ENCODE measurements around the gene ENTPD8.

ENTPD8 gene

DNA sequence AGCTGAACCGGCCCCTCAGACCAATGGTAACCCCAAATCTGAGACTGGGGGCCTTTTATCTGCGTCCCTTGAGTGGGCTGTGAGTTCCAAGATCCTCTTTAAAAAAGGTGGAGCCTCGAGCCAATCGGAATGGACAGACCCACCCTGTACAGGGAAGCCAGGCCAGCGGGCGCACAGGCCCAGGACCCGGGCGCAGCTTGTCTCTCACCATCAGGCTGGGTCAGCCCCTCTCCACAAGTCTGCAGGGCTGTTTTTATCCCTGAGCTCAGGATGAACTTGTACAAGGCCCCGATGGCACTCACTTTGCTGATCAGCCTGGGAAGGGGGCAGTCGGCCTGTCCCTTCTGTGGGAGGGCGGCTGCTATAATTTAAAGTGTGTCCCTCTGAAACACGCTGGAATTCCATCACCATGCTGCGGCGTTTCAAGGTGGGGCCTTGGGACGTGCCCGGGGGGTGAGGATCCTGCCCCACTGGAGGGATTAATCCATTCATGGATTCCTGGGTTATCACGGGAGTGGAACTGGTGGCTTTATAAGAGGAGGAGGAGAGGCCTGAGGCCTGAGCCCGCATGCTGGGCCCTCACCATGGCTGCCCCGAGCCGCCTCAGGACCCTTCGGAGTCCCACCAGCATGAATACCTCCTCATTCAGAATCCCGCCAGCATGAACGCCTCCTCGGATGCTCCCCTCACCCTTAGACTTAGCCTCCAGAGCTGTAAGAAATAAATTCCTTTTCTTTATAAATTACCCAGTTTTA is 32.3 kb downstream of the ENTPD8 start:
- DNase-seq: no peak

DNA sequence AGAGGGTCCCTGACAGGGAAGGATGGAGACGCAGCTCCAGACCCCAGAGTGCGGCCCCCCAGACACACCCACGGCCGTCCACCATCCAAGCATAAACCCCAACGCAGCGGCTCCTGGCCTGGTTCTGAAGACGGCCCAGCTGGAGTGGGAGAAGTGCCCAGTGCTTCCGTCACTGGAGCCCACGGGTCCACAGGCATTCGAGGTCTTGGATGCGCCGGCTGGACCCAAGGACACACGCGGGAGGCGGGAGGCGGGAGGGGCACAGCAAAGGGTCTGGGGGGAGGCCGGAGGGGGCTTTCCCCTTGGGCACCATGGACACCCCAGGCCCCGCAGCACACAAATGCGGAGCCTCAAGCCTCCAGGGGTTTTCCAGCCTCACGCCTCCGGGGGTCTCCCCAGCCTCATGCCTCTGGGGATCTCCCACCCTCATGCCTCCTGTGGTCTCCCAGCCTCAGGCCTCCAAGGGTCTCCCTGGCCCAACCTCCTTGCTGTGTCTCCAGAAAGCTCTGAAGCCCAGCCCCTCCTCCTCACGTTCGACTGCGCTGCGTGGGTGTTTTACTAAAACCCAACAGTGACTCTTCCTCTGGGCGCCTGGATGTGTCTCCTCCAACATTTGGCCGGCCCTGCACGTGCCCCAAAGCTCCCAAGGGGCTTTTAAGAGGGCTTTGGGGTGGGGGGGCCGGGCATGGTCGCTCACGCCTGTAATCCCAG is 33.4 kb downstream of the ENTPD8 start:
- no peak for DNase-seq

DNA sequence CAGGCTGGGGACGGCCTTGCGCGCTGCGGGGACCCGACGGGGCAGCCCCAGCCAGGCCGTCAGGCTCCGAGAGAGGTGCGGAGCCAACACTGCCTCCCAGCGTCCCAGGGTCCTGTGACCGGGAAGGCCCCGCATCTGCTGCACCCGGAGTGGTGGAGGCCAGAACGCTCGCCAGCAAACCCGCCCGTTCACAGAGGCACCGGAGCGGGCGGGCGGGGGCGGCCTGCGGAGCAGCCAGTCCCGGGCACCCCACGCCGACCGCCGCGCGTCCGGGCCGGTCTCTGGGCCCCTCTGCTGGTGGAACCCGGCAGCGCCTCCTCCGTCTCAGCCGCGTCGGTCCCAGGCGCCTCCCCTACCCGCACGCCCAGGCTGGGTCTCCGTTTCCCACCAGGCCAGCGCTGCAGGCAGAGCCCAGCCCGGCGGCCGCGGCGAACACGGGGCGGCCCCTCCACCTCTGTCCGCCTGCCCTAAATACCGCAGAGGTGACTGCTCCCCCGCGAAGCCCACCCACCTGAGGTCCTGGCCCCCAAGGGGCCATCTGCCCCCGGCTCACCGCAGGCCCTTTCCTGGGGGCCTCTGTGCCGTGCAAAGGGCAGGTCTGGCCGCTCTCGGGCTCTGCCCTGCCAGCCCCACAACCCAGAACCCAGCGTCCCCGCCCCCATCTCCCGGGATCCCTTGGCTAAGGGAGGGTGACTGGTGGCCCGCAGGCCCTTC is 34.1 kb downstream of the ENTPD8 start:
- DNase-seq: no peak

DNA sequence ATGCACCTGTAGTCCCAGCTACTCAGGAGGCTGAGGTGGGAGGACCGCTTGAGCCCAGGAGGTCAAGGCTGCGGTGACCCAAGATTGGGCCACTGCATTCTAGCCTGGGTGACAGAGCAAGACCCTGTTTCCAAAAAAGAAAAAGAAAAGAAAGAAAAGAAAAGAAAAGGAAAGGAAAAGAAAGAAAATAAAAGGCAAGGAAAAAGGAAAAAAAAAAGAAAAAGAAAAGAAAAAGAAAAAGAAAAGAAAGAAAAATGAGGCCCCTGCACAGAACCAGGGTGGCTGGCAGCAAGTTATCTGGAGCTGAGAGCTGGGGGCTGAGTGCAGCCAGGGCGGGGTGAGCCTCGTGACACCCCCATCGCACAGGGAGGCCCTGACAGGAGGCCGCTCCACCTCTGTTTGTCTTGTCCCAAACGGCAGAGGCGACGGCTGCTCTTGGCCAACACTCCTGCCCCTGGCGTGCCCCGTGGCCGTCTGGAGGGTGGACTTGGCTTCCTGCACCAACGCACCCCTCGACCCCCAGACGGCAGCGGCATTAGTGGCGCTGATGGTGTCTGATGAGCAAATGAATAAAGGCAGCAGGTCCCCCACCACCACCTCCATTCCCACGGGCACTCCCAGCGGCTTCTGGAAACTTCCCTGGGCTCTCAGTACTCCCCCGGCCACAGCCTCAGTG is 34.9 kb downstream of the ENTPD8 start:
- no peak for DNase-seq

DNA sequence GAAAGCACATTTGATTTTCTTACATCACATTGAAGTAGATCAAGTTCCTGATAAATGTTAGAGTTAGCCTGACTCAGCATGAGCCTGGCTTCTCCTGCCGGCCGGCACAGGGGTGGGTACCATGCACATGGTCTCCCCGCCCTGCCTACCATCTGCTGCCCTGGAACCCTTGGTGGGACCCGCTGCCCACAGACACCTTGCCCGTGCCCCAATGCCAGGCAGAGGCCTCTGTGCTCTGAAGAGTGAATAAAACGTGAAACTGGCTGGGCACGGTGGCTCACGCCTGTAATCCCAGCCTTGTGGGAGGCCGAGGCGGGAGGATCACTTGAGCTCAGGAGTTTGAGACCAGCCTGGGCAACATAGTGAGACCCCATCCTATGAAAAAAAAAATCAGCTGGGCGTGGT is 35.5 kb downstream of the ENTPD8 start:
- no peak for DNase-seq

DNA sequence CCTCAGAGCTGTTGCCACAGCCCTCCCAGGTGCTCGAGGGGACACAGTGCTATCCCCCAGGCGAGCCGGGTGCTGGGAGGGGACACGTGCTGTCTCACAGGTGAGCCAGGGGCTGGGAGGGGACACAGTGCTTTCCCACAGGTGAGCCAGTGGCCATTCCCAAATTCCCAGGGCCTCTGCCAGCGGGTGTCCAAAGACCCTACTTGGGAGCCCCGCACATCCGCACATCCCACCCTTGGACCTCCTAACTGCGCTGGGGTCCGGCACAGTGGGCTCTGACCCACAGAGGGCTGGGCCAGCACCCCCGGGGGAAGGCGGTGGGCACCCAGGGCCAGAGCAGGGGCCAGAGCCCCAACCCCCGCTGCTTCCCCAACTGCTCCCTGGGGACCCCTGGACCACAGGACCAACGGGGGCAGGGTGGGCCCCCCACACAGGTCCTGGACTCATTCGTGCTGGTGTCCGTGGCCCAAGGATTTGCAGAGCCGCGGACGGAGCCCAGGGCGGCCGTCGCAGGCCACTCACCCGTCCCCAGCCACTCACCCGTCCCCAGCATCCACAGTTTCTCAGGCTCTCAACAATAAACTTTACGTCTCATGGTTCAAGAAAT is 36.1 kb downstream of the ENTPD8 start:
- no peak for DNase-seq

DNA sequence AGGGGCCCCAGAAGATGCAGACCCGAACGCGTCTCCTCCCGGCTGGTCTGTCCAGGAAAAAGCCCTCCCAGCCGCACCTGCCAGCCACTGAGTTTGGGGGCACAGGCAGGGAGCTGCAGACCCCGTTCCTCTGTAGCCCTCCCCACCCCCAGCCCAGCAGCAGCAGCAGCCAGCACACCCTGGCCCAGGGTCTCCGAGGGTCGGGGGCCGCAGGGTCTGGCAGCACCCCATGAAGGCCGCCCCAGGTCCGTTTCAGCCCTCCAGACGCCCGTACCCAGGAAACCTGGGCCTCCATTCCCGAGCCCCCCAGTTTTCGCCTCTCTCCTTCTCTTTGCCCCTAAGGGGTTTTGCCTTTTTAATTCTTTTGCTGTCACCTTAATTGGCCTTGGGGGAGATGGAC is 37.9 kb downstream of the ENTPD8 start:
- no peak for DNase-seq

DNA sequence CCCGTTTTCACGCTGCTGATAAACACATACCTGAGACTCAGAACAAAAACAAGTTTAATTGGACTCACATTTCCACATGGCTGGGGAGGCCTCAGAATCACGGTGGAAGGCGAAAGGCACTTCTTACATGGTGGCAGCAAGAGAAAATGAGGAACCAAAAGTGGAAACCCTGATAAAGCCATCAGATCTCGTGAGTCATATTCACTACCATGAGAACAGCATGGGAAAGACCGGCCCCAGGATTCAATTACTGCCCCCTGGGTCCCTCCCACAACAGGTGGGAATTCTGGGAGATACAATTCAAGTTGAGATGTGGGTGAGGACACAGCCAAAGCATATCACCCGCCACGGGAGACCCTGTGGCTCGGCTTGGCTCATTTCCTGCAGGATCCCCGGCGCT is 38.4 kb downstream of the ENTPD8 start:
- no peak for DNase-seq

DNA sequence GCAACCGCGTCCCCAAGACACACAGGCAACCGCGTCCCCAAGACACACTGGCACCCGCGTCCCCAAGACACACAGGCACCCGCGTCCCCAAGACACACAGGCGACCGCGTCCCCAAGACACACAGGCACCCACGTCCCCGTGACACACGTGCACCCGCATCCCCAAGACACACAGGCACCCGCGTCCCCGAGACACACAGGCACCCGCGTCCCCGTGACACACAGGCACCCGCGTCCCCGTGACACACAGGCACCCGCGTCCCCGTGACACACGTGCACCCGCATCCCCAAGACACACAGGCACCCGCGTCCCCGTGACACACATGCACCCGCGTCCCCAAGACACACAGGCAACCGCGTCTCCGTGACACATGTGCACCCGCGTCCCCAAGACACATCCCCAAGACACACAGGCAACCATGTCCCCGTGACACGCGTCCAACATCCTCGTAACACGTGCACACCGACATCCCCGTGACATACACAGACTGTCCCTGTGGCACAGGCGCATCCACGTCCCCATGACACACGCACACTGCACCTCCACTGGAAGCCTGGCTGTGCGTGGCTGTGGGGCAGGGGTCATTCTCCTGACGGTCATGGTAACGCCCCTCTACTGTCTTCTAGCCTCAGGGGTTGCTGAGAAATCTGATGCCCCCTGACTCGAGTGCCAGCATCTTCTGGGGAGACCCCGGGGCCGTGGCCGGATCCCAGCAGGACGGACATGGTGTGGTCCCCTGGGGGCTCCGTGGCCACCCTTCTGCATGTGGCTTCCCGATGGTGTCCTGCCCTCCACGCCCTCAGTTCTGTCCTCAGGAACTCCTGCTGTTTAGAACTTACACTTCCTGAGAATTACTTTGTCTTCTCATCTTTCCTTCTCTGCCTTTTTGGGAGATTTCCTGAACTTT is 42.3 kb downstream of the ENTPD8 start:
- no peak for DNase-seq

DNA sequence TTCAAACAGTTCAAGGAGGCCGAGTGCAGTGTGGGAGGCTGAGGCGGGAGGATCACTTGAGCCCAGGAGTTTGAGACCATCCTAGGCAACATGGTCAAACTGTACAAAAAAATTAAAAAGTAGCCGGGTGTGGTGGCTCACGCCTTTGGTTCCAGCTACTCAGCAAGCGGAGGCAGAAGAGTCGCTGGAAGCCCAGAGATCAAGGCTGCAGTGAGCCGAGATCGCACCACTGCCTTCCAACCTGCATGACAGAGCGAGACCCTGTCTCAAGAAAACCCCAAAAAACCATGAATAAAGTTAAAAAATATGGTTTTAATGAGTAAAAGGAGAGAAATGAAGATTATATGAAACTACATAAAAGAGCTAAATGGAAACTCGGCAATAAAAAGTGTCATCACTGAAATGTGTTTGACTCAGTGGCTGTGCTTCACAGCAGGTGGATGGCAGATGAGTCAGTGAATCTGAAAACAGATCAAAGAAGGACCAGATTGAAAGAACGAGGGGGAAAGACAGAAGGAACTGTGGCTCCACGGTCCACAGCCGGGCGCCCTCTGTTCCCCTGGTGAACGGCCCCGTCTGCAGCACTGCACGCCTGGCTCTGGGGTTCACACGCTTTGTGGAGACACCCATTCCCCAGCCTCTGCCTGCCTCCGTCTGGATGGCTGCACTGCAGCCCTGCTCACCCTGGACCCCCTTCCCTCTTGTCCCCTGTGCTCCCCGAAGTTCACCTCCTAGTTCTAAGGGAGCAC is 43.3 kb downstream of the ENTPD8 start:
- no peak for DNase-seq

DNA sequence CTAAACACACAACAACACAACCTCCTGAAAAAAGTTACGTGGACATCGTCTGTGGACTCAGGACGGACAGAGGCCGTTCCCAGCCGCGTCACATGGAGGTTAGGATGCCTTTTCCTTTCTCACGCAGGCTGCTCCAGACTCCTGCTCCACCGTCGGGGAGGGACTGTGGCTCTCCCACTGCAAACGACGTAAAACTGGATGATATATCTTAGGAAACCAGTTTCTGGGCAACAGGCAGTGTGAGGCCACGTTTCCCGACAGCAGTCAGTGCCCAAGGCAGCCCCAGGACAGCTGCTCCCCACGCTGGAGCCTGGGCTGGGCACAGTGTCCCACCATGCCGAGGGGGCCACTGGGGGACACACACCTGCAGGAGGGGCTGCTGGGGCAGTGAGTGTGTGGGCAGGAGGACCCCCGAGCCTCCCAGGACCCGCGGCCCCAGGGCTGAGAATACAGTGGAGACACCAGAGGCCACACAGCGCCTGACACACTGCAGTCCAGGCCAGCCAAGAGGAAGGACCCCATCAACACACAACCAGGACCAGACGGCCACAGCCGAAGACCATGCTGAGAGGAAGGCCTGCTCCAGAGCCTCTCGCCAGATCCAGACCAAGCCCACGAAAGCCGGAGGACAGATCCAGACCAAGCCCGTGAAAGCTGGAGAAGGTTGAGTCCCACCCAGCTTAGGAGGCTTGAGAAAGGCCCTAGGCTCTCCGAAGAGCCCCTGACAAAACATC is 44.4 kb downstream of the ENTPD8 start:
- no peak for DNase-seq

DNA sequence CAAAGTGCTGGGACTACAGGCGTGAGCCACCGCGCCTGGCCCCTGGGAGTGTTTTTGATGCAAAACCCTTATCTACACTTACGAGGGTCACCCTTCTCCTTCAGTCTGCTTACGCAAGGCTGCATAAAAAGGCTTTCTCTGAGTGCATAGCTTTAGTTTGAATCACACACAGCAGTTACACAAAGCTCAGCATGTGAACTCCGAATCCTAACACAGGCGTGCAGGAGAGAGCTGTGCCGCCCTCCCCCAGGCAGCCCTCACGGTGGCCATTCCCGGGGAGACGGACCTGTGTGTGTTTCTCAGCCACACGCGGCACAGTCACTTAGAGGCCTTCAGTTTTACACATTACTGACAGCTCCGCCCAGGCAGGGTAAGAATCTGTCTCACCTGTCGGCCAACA is 44.9 kb downstream of the ENTPD8 start:
- no peak for DNase-seq

DNA sequence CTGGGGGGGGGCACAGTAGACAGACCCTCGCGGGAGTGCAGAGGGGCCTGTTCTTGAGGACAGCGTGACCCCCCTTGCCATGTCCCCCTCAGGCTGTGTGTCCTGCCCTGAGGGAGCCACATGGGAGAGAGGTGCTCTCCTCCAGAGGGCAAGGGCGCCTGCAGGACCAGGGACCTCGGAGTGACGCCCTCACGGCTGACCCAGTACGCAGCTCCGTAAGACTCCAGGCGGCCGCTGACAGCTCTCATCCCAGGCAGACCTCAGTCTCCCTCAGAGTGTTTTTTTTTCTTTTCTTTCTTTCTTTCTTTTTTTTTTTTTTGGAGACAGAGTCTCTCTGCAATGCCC is 45.5 kb downstream of the ENTPD8 start:
- DNase-seq: no peak

DNA sequence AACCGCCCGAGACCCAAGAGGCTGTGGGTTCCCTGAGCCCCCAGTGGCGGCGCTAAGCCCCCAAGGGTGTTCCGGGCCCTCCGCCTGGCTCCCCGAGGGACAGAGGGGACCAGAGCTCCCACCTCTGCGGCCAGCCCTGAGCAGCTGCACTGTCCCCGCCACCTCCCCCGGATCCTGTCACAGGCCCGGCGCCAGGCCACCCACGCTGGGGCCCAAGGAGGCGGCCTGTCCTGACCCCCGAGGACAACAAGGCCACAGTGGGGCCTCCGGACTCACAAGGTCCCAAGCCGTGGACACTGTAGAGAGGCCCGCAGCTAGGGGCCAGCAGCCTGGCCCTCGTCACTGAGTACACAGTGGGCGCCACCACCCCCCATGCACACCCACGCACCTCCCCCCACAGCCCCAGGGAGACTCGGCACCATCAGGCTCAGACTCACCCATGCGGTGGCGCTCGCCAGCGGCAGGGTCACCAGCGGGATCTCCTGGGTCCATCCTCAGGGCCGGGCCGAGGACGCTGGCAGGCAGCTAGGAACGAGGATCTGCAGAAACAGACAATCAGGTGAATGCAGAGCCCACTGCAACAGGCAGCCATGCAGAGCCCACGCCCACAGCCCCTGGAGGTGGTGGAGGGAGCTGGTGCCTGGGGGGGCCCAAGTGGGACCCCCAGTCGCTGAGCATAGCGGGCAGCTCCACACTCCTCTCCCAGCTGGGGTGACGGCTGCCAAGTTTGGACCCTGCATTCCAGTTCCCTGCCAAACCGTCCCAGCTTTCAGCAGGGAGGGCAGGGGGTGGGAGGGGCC is 46.1 kb downstream of the ENTPD8 start:
- DNase-seq: no peak

DNA sequence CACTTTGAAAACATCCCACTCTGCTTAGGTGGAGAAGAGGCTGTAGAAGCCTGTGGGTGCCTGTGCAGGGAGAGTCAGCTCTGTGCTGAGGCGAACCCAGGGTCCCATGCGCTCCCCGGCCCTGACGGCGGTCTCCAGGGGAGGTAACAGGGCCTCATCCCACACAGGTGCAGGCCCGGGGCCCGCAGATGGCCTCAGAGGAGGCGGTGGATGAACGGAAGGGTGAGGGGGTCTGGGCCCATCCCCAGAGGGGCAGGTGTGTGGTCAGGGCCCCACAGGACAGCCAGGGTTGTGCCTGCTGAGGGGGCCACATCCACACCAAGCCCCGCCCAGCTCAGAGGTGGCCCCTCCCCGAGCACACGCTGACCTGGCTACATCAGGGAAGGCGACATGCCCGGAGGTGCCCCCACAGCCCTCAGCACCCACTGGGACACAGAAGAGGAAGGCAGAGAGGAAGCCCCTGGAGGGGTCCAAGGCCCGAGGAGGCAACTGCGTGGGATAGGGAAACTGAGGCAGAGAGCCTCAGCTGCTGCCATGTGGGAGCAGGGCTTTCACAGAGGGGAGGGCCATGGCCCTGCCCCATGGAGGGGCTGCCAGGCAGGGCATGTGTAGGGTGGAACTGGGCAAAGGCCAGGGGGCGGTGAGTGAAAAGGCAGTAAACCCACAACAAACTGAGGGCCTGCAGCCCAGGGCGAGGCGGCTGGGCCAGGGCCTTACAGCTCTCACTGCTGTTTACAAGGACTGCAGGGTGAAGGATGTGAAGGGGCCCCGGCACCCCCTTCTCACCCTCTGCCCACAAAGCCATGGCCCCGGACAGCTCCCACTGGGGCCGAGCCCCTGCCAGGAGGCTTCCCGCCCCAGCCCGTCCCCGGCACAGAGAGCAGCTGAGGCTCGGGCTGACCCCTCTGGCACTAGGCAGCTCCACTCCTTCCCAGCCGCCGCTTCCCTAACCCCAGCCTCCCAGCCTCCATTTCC is 47.7 kb downstream of the ENTPD8 start:
- DNase-seq: no peak

DNA sequence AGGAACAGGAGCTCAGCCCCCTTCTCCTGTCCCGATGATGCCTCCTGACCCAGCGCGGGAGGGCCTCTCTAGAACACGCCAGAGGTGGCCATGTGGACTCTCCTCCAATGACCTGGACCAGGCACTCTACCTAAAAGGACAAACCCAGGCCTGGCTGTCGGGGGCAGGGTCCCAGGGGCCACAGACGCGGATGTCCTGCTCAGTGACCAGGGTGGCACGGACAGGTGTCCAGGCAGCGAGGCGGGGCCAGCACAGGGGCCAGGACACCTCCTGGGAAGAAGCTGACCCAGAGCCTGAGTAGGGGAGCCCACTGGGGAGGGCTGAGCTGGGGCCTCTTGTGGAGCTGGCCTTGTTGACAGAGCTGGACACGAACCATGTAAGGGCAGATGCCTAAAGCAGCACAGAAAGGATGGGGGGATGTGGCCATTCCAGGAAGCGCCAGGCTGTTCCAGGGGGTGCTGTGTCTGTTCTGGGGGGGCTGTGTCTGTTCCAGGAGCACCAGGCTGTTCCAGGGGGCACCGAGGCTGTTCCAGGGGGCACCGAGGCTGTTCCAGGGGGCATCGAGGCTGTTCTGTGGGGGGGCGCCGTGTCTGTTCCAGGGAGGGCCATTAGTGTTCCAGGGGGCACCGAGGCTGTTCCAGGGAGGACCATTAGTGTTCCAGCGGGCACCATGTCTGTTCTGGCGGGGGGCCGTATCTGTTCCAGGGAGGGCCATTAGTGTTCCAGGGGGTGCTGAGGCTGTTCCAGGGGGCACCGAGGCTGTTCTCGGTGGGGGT is 48.7 kb downstream of the ENTPD8 start:
- no peak for DNase-seq

DNA sequence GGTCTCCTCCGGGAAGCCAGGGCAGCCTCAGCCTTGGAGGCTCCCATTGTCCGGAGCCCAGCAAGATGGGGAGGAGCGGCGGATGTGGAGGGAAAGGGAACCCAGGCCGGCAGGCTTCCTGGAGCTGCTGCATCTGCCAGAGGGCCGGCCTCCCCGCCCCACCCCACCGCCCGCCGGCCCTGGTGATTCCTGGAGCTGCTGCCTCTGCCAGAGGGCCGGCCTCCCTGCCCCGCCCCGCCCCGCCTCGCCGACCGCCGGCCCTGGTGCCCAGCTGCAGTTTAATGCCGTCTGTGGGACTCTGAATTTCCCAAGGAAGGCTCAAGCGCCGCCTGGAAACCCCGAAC is 49.8 kb downstream of the ENTPD8 start:
- no peak for DNase-seq

All from cortex of kidney (tissue), 1 donor.